ENCODE results near the gene NBDY. TPM values are rescaled to one million over a fixed set of nuclear protein-coding genes. Genes with fewer than 3 reads are reported as not detected.
A peak's percentile ranks its signal among the peaks of the same experiment; 100 is the strongest.

NBDY gene
- total RNA-seq, 4 donors from 2014 or later: 6.1 to 21.6 (median 17.3) TPM

- Histone ChIP-seq H3K4me1 (peaks cover 0 to 11% (median 0%) of the 10 kb centered on the region in 4 donors), H3K27ac (no peak overlapping the region), H3K4me3 (no peak overlapping the region), H3K36me3 (no peaks in the 10 kb centered on the region), H3K27me3 (no peaks in the 10 kb centered on the region), H3K9me3 (no peaks in the 10 kb centered on the region)
- WGBS, 2 donors: 66 to 70% methylated on average over 6 to 7 of the region's 7 CpGs
- no peak for DNase-seq (ENCODE audit: low spot score in 2 of 2)
- no peak for TF ChIP-seq EP300 (IDR thresholded peaks at IDR 0.05)
Measured at GRCh38 chrX:56785442-56785841, 56.4 kb downstream of the NBDY start.

DNA sequence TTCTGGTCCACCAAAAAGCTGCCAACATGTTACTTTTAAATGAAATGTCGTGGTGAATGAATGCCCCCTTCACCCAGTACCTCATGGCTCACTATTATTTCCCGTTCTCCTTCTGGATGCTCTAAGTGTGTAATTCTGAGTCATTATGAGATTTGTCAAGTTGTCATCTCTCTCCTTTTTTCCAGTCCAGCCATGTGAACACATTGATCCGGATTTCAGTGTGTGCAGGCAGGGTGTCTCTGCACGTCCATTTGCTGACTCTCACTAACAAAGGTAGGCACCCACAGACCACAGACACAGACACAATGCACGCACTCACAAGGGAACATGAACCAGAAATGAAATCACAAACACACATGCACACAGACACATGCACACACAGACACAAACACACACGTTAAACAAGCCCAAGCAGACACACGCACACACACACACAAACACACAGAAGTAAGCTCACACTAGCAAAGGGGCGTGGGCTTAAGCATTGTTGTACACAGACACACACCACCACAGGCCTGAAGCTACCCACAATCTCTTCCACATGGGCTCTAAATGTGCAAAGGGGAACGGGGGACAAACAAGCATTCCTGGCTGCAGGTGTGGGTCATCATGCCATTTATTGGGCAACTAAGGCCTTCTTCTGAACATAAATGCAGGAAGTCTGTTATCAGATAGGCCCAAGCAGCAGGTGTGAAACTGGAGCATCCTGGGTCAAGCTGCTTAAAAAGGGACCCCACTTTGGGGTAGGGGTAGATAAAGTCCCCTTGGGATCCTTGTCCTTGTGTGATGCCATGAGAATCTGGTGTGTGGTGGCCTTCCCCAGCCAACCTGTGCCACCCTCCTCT, 58.1 kb downstream of the NBDY start:
- no peak for DNase-seq (ENCODE audit: low spot score in 2 of 2)
- Histone ChIP-seq H3K36me3 (no peaks in the 10 kb centered on the region), H3K4me1 (peaks cover 0 to 14% (median 0%) of the 10 kb centered on the region in 4 donors), H3K9me3 (no peaks in the 10 kb centered on the region), H3K27ac (no peak overlapping the region), H3K27me3 (no peaks in the 10 kb centered on the region), H3K4me3 (no peak overlapping the region)
- WGBS, 2 donors: 75 to 77% methylated on average over 7 to 9 of the region's 9 CpGs
- TF ChIP-seq CTCF (IDR thresholded peaks at IDR 0.05) (no peak), EP300 (IDR thresholded peaks at IDR 0.05) (no peak), POLR2A (IDR thresholded peaks at IDR 0.05) (no peak)

DNA sequence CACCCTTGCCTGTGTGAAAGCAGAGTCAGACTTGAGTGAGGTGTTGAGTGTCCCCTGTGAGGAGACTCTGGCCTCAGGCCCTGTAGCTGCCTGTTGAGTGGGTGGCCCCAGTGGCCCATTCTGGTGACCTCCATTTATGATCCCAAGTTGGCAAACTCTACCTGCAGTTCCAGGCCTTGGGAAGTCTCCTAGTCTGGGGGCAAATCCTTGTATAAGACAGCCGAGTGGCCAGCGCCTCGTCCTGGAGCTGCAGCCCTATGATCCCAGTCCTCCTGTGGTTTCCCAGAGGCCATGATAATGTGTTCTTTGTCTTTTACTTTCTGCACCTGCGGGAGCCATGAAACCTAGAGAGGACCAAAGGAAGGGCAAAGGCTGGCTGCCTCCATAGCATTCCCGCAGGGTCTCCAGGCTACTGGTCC, 58.7 kb downstream of the NBDY start:
- H3K4me1 ChIP-seq: peaks cover 0 to 19% (median 0%) of the 10 kb centered on the region in 4 donors
- no peaks in the 10 kb centered on the region for H3K36me3 ChIP-seq
- H3K9me3 ChIP-seq: no peaks in the 10 kb centered on the region
- no peaks in the 10 kb centered on the region for H3K27me3 ChIP-seq
- H3K4me3 ChIP-seq: no peak overlapping the region
- no peak for DNase-seq (ENCODE audit: low spot score in 2 of 2)
- no peak for TF ChIP-seq CTCF (IDR thresholded peaks at IDR 0.05)
- TF ChIP-seq EP300 (IDR thresholded peaks at IDR 0.05): no peak
- TF ChIP-seq POLR2A (IDR thresholded peaks at IDR 0.05): no peak
- no peak overlapping the region for H3K27ac ChIP-seq
- 71 to 72% methylated on average over 5 of the region's 5 CpGs for whole genome bisulfite sequencing, 2 donors

GRCh38 chrX:56788229-56788628, 59.2 kb downstream of the NBDY start:
- Histone ChIP-seq H3K4me3 (peak overlapping the region in 3 of 4 donors; percentile 3 to 9 (median 8)), H3K36me3 (no peaks in the 10 kb centered on the region), H3K4me1 (peaks cover 0 to 19% (median 0%) of the 10 kb centered on the region in 4 donors), H3K27me3 (no peaks in the 10 kb centered on the region), H3K9me3 (no peaks in the 10 kb centered on the region), H3K27ac (peak overlapping the region in 3 of 4 donors; percentile 24 to 74 (median 66))
- TF ChIP-seq CTCF (IDR thresholded peaks at IDR 0.05) (peak in 2 of 5 experiments; percentile 23 to 54), POLR2A (IDR thresholded peaks at IDR 0.05) (no peak), EP300 (IDR thresholded peaks at IDR 0.05) (no peak)
- no peak for DNase-seq (ENCODE audit: low spot score in 2 of 2)
- WGBS, 2 donors: 58 to 61% methylated on average over 3 of the region's 3 CpGs

GRCh38 chrX:56788717-56789122, 59.7 kb downstream of the NBDY start:
- H3K4me3 ChIP-seq: peak overlapping the region in 3 of 4 donors; percentile 3 to 9 (median 8)
- H3K4me1 ChIP-seq: peaks cover 0 to 22% (median 0%) of the 10 kb centered on the region in 4 donors
- no peaks in the 10 kb centered on the region for H3K36me3 ChIP-seq
- no peaks in the 10 kb centered on the region for H3K9me3 ChIP-seq
- TF ChIP-seq EP300 (IDR thresholded peaks at IDR 0.05): no peak
- peak in 4 of 5 experiments; percentile 28 to 63 (median 32) for TF ChIP-seq CTCF (IDR thresholded peaks at IDR 0.05)
- TF ChIP-seq POLR2A (IDR thresholded peaks at IDR 0.05): no peak
- H3K27me3 ChIP-seq: no peaks in the 10 kb centered on the region
- peak overlapping the region in 3 of 4 donors; percentile 24 to 74 (median 66) for H3K27ac ChIP-seq
- WGBS, 2 donors: 62 to 96% methylated on average over 5 to 6 of the region's 7 CpGs
- peak in 1 of 2 donors; percentile 40 for DNase-seq (ENCODE audit: low spot score in 2 of 2)
